ENCODE data around the gene TNNT2.
A peak's percentile ranks its signal among the peaks of the same experiment; 100 is the strongest.

TNNT2 gene

GRCh38 chr1:201400852-201401230, 23.4 kb upstream of the TNNT2 start:
- H3K27ac ChIP-seq (ENCODE audit: low read depth, low read length) = no peak overlapping the region

GRCh38 chr1:201400212-201400851, 22.9 kb upstream of the TNNT2 start:
- H3K27ac ChIP-seq (ENCODE audit: low read depth, low read length) = no peak overlapping the region
- H3K9me3 ChIP-seq (ENCODE audit: insufficient read depth, low read depth, low read length) = no peaks in the 10 kb centered on the region
- H3K9ac ChIP-seq (ENCODE audit: low read depth, low read length) = peak overlapping the region; percentile 79; the same call in 1 of the 2 replicates
- peaks cover 45% of the 10 kb centered on the region for H3K27me3 ChIP-seq (ENCODE audit: insufficient read depth, low read length)
- 86% methylated on average over 11 of the region's 11 CpGs for WGBS
- H3K4me3 ChIP-seq (ENCODE audit: low read length) = peak overlapping the region; percentile 64
- H3K4me1 ChIP-seq (ENCODE audit: insufficient read depth, low read length) = peaks cover 8% of the 10 kb centered on the region; the same call in 1 of the 2 replicates
- no peaks in the 10 kb centered on the region for H3K36me3 ChIP-seq (ENCODE audit: insufficient read depth, low read length)

More at GRCh38 chr1:201400852-201401230, 23.4 kb upstream of the TNNT2 start:
- 93% methylated on average over 2 of the region's 2 CpGs for WGBS
- peaks cover 8% of the 10 kb centered on the region; the same call in 1 of the 2 replicates for H3K4me1 ChIP-seq (ENCODE audit: insufficient read depth, low read length)
- H3K9me3 ChIP-seq (ENCODE audit: insufficient read depth, low read depth, low read length) = no peaks in the 10 kb centered on the region
- H3K9ac ChIP-seq (ENCODE audit: low read depth, low read length) = no peak overlapping the region
- H3K36me3 ChIP-seq (ENCODE audit: insufficient read depth, low read length) = no peaks in the 10 kb centered on the region
- peaks cover 45% of the 10 kb centered on the region for H3K27me3 ChIP-seq (ENCODE audit: insufficient read depth, low read length)
- no peak overlapping the region for H3K4me3 ChIP-seq (ENCODE audit: low read length)

DNA sequence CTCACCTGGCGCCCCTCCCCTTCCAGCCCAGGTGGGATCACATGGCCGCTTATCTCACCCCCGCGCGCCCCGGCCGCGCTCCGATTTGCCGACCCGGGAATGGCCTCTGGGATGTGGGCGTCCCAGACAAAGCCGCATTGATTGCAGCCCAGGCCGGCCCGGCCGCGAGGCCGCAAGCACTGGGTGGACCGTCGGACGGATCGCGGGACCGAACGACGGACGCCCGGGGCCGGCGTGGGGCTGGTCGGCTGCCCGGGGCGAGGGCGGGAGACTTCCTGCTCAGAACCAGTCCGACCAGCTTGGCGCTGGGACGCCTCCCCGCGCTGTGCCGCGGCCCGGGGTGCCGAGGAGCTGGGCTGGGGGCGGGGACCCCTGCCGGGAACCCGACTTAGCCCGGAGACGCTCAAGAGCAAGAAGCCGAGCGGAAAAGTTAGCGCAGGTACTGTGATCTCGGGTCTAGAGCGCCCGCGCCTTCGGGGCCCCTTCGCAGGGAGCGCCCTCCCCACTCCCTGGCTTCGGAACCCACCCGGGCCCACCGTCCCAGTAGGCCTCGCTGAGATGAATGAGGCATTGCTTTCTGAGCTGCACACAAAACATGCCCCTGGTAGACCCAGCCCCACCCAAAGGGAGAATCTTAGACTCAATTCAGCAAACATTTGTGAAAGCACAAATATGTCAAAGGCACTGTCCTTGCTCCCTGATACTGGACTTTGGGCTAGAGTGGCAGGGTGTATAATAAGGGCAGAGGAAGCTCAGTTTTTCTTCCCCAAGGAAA, 22.1 kb upstream of the TNNT2 start:
- H3K4me3 ChIP-seq (ENCODE audit: low read length) = peak overlapping the region; percentile 64
- 3% methylated on average over 62 of the region's 62 CpGs for WGBS

GRCh38 chr1:201399018-201399351, 21.5 kb upstream of the TNNT2 start, which contains the start of gene LAD1:
TSS of gene LAD1 (minus strand) at chr1:201399324. CDS start at chr1:201399306, 18 bp downstream.
- no peaks in the 10 kb centered on the region for H3K36me3 ChIP-seq (ENCODE audit: insufficient read depth, low read length)
- peak within 1 kb of the TSS; percentile 79 for H3K9ac ChIP-seq (ENCODE audit: low read depth, low read length)
- no peak within 1 kb of the TSS for H3K27ac ChIP-seq (ENCODE audit: low read depth, low read length)
- WGBS = 10% methylated on average over 25 of the region's 25 CpGs
- H3K4me3 ChIP-seq (ENCODE audit: low read length) = peak within 1 kb of the TSS; percentile 64
- no peaks in the 10 kb centered on the region for H3K9me3 ChIP-seq (ENCODE audit: insufficient read depth, low read depth, low read length)
- peaks cover 8% of the 10 kb centered on the region; the same call in 1 of the 2 replicates for H3K4me1 ChIP-seq (ENCODE audit: insufficient read depth, low read length)
- H3K27me3 ChIP-seq (ENCODE audit: insufficient read depth, low read length) = peaks cover 45% of the 10 kb centered on the region

More for the DNA sequence above, 22.1 kb upstream of the TNNT2 start:
- H3K9ac ChIP-seq (ENCODE audit: low read depth, low read length) = peak overlapping the region; percentile 79
- peaks cover 8% of the 10 kb centered on the region; the same call in 1 of the 2 replicates for H3K4me1 ChIP-seq (ENCODE audit: insufficient read depth, low read length)
- H3K27ac ChIP-seq (ENCODE audit: low read depth, low read length) = no peak overlapping the region
- no peaks in the 10 kb centered on the region for H3K9me3 ChIP-seq (ENCODE audit: insufficient read depth, low read depth, low read length)
- H3K36me3 ChIP-seq (ENCODE audit: insufficient read depth, low read length) = no peaks in the 10 kb centered on the region
- H3K27me3 ChIP-seq (ENCODE audit: insufficient read depth, low read length) = peaks cover 45% of the 10 kb centered on the region

GRCh38 chr1:201397675-201398074, 20.2 kb upstream of the TNNT2 start:
- Histone ChIP-seq H3K27me3 (ENCODE audit: insufficient read depth, low read length) (peaks cover 45% of the 10 kb centered on the region), H3K4me3 (ENCODE audit: low read length) (no peak overlapping the region), H3K9ac (ENCODE audit: low read depth, low read length) (no peak overlapping the region), H3K27ac (ENCODE audit: low read depth, low read length) (no peak overlapping the region), H3K36me3 (ENCODE audit: insufficient read depth, low read length) (no peaks in the 10 kb centered on the region), H3K4me1 (ENCODE audit: insufficient read depth, low read length) (peaks cover 8% of the 10 kb centered on the region; the same call in 1 of the 2 replicates), H3K9me3 (ENCODE audit: insufficient read depth, low read depth, low read length) (no peaks in the 10 kb centered on the region)
- WGBS = 74% methylated on average over 2 of the region's 2 CpGs

GRCh38 chr1:201396861-201397464, 19.5 kb upstream of the TNNT2 start:
- WGBS = 85% methylated on average over 10 of the region's 10 CpGs
- Histone ChIP-seq H3K27ac (ENCODE audit: low read depth, low read length) (no peak overlapping the region), H3K9ac (ENCODE audit: low read depth, low read length) (no peak overlapping the region), H3K9me3 (ENCODE audit: insufficient read depth, low read depth, low read length) (no peaks in the 10 kb centered on the region), H3K4me1 (ENCODE audit: insufficient read depth, low read length) (peaks cover 8% of the 10 kb centered on the region; the same call in 1 of the 2 replicates), H3K27me3 (ENCODE audit: insufficient read depth, low read length) (peaks cover 44% of the 10 kb centered on the region), H3K4me3 (ENCODE audit: low read length) (no peak overlapping the region), H3K36me3 (ENCODE audit: insufficient read depth, low read length) (no peaks in the 10 kb centered on the region)

DNA sequence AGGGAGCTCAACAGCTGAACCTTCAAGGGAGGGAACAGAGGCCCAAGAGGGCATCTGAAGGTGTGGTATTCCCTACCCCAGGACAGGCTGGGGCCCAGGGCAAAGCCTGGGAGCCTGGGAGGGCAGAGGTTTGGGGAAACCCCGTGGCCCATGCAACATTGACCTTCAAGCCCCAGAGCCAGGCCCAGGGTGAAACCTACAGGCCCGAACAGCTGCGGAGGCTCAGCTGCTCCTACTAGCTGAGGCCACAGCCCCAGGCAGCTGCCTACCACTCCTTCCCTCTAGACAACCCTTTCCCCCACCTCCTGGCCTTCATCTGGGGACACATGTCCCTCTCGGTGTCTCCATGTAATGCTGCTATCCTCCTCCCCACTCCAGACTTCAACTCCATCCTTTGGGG, 18.5 kb upstream of the TNNT2 start:
- Histone ChIP-seq H3K27me3 (ENCODE audit: insufficient read depth, low read length) (peaks cover 34% of the 10 kb centered on the region), H3K27ac (ENCODE audit: low read depth, low read length) (no peak overlapping the region), H3K9me3 (ENCODE audit: insufficient read depth, low read depth, low read length) (no peaks in the 10 kb centered on the region), H3K4me3 (ENCODE audit: low read length) (no peak overlapping the region), H3K9ac (ENCODE audit: low read depth, low read length) (no peak overlapping the region), H3K4me1 (ENCODE audit: insufficient read depth, low read length) (peaks cover 8% of the 10 kb centered on the region; the same call in 1 of the 2 replicates), H3K36me3 (ENCODE audit: insufficient read depth, low read length) (no peaks in the 10 kb centered on the region)
- WGBS = 88% methylated on average over 4 of the region's 4 CpGs

GRCh38 chr1:201394591-201394990, 17.1 kb upstream of the TNNT2 start:
- Histone ChIP-seq H3K27ac (ENCODE audit: low read depth, low read length) (no peak overlapping the region), H3K27me3 (ENCODE audit: insufficient read depth, low read length) (peaks cover 20% of the 10 kb centered on the region), H3K9me3 (ENCODE audit: insufficient read depth, low read depth, low read length) (no peaks in the 10 kb centered on the region), H3K4me3 (ENCODE audit: low read length) (no peak overlapping the region), H3K9ac (ENCODE audit: low read depth, low read length) (no peak overlapping the region), H3K4me1 (ENCODE audit: insufficient read depth, low read length) (peaks cover 3% of the 10 kb centered on the region; the same call in 1 of the 2 replicates), H3K36me3 (ENCODE audit: insufficient read depth, low read length) (no peaks in the 10 kb centered on the region)
- 38% methylated on average over 3 of the region's 3 CpGs for WGBS

GRCh38 chr1:201393076-201393475, 15.6 kb upstream of the TNNT2 start:
- Histone ChIP-seq H3K9me3 (ENCODE audit: insufficient read depth, low read depth, low read length) (no peaks in the 10 kb centered on the region), H3K4me3 (ENCODE audit: low read length) (no peak overlapping the region), H3K27me3 (ENCODE audit: insufficient read depth, low read length) (peaks cover 5% of the 10 kb centered on the region; the same call in 1 of the 2 replicates), H3K36me3 (ENCODE audit: insufficient read depth, low read length) (no peaks in the 10 kb centered on the region), H3K27ac (ENCODE audit: low read depth, low read length) (no peak overlapping the region), H3K9ac (ENCODE audit: low read depth, low read length) (no peak overlapping the region), H3K4me1 (ENCODE audit: insufficient read depth, low read length) (no peaks in the 10 kb centered on the region)
- WGBS = 88% methylated on average over 3 of the region's 3 CpGs

GRCh38 chr1:201391651-201392511, 14.4 kb upstream of the TNNT2 start:
- no peak overlapping the region for H3K27ac ChIP-seq (ENCODE audit: low read depth, low read length)
- no peaks in the 10 kb centered on the region; the same call in 1 of the 2 replicates for H3K36me3 ChIP-seq (ENCODE audit: insufficient read depth, low read length)
- no peak overlapping the region for H3K9ac ChIP-seq (ENCODE audit: low read depth, low read length)
- WGBS = 81% methylated on average over 9 of the region's 9 CpGs
- H3K4me3 ChIP-seq (ENCODE audit: low read length) = no peak overlapping the region
- no peaks in the 10 kb centered on the region for H3K4me1 ChIP-seq (ENCODE audit: insufficient read depth, low read length)
- H3K27me3 ChIP-seq (ENCODE audit: insufficient read depth, low read length) = no peaks in the 10 kb centered on the region
- no peaks in the 10 kb centered on the region for H3K9me3 ChIP-seq (ENCODE audit: insufficient read depth, low read depth, low read length)

Measured in HUES64 (cell line).